ENCODE data around the gene NCSTN.
"Not testable (repeated sequence)": the region's sequence is repeated elsewhere in the genome, so short reads cannot be mapped to it uniquely, and the experiment has no call there.

The NCSTN gene

DNA sequence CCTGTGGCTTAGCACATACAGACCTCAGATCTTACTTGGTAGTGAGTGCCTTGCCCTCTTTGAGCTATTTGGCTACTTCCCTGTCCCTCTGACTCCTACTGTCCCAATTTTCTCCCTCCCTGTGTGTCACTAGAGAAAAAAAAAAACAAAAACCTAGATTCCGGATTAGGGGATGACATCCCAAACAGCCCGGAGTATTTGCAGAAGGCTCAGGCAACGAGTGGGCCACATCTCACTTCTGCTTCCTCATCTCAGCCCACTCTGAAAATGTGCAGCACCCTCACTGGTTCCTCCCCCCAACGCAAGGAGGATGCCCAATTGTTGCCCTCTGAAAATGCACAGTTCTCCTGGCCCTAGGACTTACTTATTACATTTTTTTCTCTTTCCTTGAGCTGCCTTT lies 28.6 kb downstream of the NCSTN start:
- DNase-seq (ENCODE audit: low spot score) = no peak

DNA sequence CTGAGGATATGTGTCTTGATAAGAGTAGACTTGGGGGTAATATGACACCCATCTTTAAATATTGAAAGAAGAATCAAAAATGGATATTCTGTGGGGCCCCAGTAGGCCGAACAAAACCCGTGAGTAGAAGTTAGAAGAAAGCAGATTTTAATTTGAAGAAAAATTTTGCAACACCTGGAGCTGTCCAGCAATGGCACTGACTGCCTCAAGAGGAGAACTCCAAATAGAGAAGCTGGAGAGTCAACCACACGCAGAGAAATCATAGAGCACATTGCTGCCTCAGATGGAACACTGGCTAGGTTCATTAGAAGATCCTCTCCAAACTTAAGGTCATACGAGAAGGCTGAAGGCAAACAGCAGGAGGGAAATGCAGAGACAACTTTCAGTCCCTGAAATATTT lies 30.5 kb downstream of the NCSTN start:
- DNase-seq (ENCODE audit: low spot score) = no peak

DNA sequence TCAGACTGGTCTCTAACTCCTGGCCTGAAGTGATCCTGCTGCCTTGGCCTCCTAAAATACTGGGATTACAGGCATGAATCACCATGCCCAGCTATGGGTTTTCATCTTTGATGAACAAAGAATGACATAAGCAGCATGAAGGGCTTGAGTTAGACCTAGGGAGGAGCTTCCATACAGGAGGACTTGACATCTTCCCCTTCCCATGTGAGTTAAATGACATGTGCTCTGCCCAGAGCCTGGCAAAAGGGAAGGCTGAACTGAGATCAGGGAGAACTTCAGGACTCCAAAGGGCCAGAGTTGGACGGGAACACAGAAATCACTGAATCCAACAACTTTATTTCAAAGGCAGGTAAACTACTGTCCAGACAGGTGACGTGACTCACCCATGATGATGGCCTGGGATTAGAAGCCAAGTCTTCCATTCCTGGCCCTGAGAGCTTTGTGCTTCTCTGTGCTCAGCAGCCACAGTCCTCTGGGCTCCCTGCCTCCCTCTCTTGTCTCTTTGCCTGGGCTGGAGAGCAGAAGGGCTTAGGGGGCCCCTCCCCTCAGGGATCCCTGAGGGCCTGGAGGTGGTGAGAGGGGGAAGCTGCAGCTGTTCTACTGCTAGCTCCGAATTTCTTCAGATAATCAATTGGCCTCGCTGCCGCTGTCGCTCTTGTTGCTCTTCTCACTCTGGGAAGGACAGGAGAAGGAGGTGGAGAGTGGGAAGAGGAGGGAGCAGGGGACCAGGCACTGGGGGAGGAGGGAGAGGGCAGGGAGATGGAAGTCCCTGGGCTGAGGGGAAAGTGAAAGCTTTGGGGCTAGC lies 31.3 kb downstream of the NCSTN start:
- DNase-seq (ENCODE audit: low spot score) = no peak

DNA sequence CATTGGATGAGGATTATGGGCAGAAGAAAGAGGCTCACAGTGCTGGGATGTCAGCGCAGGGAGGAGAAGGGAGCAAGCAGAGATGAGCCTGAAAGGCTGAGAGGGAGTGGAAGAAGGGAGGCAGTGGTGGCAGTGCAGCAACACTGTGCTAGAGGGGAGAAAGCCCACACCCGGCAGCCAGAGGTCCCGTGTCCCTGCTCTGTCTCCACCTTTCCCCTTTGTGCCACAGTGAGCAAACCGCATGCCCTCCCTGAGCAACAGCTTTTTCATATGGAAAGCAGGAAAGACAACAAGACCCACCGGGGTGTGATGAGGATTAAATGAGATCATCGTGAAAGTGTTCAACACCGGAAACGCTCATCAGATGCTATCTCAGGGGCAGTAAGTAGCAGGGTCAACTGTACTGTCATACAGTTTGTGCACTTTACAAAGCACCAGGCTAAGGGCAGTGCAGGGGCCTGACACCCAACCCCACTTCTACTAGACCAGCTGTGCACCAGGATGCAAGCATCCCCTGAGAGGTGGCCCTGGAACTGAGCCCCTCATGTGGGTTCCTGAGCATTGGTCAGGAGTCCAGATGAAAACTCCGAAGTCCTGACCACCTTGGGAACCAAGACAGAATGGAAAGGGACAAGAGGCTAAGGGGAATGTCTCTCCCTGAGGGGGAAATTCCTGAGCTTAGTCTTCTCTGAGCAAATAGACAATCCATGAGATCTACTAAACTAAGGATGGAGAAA lies 32.8 kb downstream of the NCSTN start:
- no peak for DNase-seq (ENCODE audit: low spot score)

DNA sequence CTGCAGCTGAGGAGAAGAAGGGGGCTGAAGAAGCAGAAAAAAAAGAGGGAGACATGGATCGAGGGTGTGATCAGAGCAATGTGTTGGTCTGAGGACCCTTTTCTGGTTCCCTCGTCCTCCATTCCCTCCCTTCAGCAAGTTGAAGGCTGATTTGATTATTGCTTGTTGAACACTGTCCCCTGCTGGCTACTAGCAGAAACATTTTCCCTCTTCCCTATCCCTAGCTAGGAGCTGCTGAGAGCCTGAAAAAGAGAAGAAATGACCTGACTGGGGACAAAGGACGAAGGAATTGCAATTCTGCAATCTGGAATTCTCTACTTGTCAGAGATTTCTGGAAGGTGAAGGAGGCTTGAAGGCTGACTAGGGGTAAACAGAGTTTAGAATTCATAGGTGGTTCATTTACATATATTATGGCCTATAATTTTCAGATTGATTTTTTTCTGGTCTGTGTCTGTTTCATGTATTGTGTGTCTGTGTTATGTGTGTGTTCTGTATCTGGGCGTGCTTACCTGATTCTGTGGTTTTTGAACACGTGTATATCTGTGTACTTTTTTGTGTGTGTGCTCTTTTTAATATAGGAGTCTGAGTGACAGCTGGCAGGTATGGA lies 33.4 kb downstream of the NCSTN start:
- peak; percentile 67 for DNase-seq (ENCODE audit: low spot score)

DNA sequence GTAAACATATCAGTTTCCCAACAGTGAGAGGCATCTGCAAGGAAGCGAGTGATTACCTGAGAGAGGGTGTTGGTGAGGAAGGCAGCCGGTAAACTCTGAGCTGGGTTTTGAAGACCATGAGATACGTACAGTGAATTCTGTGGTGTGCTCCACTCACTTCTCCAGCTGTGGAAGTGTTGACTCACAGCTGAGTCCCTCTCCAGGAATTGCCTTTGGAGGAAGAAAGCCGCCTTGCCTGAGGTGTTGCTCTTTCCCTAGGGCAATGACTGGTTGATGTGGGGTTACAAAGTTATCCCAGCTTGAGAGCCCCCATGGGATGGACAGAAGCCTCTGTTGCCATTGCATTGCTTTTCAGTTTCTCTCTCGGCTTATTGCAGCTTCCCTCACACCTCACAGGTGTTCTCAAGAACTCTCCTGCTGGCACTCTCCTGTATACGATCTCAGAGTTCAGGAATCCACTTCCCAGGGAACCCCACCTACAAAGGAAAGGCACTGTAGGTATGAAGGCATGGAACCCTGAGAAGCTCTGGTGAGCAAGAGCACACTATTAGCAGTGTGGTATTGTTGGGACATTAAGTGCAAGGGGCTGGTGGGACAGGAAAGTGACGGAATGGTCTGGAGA lies 34.5 kb downstream of the NCSTN start:
- no peak for DNase-seq (ENCODE audit: low spot score)

DNA sequence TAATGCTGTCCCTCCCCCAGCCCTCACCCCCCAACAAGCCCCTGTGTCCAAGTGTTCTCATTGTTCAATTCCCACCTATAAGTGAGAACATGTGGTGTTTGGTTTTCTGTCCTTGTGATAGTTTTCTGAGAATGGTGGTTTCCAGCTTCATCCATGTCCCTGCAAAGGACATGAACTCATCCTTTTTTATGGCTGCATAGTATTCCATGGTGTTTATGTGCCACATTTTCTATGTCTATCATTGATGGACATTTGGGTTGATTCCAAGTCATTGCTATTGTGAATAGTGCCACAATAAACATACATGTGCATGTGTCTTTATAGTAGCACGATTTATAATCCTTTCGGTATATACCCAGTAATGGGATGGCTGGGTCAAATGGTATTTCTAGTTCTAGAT lies 41.6 kb downstream of the NCSTN start:
- not testable (repeated sequence) for DNase-seq (ENCODE audit: low spot score)

DNA sequence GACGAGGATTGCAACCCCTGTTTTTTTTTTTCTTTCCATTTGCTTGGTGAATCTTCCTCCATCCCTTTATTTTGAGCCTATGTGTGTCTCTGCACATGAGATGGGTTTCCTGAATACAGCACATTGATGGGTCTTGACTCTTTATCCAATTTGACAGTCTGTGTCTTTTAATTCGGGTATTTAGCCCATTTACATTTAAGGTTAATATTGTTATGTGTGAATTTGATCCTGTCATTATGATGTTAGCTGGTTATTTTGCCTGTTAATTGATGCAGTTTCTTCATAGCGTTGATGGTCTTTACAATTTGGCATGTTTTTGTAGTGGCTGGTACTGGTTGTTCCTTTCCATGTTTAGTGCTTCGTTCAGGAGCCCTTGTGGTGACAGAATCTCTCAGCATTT lies 45.2 kb downstream of the NCSTN start:
- DNase-seq (ENCODE audit: low spot score) = not testable (repeated sequence)

DNA sequence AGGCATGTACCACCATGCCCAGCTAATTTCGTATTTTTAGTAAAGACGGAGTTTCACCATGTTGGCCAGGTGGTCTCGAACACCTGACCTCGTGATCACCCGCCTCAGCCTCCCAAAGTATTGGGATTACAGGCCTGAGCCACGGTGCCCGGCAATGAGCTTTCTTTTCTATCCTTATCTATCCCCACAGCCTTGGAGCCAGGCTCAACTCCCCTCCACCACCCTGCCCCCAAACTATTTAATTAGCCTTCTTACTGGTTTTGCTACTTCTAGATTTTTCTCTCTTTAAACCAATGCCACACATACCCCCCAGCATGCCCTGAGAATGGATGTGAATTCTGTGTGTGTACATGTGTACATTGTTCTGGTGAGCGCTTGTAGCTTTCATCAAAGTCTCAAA lies 51.5 kb downstream of the NCSTN start:
- no peak for DNase-seq (ENCODE audit: low spot score)

DNA sequence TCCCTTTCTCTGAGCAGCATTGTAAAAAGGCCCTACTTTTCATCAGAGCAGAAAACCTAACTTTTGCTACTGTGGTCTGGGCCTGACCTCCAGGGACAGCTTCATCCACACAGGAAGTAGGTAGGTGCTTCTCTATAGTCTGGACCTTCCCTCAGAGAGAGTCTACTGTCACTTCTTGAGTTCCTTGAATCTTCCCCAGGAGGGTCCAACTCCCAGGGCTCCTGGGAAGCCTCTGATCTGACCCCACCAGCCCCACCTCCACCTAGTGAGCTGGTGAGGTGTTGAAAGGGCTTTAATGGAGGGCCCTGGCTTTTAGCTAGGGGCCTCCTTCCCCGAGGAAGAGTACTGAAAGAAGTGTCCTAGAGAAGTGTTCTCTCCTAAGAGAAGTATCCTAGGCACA lies 54.5 kb downstream of the NCSTN start:
- no peak for DNase-seq (ENCODE audit: low spot score)

DNA sequence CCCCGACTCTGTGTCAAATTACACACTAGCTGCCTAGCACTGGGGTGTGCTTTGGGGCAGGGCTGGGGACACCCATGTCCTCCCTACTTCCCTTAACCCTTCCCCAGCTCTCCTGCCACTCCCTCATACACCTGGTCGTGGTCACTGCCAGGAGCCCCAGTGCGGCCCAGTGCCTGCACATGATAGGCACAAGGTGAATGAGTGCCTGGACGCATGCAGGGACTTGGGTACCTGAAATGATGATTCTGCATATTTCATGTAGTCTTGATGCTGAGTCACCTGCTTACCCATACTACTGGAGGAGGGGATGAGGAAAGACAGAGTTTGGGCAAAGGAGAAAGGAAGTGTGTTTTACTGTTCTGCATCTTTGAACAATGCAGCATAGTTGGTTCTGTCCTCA lies 55.6 kb downstream of the NCSTN start:
- no peak for DNase-seq (ENCODE audit: low spot score)

DNA sequence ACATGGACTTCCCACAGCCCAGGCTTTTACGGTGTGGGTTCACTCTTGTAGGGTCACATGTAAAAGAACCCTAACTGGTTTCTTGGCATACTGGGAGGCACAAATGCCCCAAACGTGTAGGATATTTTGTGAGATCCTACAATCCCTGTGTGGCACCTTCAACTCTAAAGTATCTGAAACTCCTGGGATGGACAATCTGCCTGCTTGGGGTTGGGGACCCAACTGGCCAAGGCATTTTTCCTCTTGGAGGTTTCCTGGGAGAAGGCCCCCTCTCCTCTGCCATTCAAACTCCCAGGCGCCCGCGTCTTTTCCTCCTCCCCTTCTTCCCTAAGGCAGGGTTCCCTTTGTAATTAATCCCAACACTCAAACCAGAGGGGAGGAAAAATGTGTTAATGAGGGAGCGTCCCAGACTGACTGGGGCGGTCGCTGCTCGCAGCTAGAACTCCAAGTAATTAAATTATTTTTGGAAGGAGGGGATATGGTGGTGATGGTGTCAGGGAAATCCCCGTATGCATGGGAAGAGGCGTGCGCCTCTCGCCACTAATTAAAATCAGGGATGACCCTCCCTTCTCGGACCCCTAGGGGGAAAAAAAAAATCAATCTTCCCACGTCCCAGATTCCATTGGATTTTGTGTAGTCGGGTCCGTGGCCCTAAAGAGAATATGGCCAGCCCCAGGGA lies 56.5 kb downstream of the NCSTN start:
- no peak for DNase-seq (ENCODE audit: low spot score)

DNA sequence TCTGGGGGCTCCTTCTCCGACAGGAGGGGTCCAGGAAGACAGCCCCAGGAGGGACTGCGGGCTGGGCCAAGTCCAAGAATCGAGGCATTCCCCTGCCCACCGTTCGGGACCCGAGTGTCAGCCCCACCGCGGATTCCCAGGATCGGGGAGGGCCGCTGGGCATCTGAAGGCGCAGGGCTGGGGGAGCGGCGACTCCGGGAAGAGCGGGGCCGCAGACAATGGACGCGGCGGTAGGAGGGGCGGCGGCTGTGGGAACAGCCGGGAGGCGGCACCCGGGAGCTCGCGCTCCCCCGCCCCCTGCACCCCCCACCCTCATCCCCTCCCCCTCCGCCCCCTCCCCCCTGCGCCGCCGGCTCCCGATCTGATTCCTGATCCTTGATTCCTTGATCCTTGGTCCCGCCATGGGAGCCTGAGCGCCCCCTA lies 57.1 kb downstream of the NCSTN start, which contains the start of gene VANGL2:
Gene VANGL2, plus strand, starts transcription at position 342 of the 423 bp plus-strand sequence. CDS start 15,274 bp downstream, outside the sequence.
- no peak for DNase-seq (ENCODE audit: low spot score)

DNA sequence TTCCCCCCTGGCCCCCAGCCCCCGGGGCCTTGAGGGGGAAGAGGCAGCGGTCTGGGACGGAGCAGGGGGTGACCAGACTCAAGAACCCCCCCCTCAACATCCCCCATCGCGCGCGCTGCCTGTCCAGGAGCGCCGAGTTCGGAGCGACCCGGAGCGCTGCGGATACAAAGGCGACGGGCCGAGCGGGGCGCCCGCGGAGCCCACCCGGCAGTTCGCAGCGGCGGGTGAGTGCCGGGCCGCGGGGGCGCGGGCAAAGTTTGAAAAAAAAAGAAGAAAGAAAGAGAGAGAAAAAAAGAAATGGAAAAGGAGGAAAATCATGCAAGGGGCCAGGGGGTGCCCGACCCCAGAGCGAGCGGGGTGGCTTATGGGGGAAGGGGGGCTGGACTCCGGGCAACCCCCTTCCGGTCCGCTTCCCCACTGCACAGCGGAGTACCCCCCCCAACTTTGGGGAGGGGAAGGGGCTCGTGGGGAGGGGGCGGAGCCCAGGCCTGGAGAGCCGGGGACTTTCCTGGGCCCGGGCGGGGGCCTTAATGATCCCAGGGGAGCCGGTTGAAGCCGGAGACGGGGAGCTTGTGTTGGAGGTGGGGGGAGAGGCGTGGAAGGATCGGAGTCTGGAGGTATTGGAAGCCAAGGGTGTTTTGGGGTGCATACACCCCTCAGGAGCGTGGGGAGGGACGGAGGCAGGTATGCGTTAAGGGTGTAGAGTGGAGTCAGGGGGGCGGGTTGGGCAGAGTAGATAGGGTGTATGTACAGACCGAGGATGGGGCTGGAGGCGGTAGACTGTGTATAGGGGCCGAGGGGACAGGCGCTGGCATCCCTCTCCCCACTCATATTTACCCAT lies 57.7 kb downstream of the NCSTN start:
- DNase-seq (ENCODE audit: low spot score) = no peak

DNA sequence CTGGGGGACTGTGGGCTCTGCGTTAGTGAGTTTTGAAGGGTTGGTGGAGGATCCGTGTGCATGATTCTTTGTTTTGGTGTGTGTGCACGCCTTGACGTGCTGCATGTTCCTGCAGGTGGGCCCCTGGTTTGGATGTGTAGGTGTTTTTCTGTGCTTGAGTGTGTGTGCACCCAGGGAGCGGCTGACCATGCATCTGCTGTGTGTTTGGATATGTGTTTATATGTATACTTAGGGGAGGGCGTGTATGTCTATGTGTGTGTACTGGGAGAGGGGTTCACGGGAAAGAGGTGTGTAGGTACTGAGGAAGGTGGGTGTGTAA lies 58.3 kb downstream of the NCSTN start:
- DNase-seq (ENCODE audit: low spot score) = no peak

DNA sequence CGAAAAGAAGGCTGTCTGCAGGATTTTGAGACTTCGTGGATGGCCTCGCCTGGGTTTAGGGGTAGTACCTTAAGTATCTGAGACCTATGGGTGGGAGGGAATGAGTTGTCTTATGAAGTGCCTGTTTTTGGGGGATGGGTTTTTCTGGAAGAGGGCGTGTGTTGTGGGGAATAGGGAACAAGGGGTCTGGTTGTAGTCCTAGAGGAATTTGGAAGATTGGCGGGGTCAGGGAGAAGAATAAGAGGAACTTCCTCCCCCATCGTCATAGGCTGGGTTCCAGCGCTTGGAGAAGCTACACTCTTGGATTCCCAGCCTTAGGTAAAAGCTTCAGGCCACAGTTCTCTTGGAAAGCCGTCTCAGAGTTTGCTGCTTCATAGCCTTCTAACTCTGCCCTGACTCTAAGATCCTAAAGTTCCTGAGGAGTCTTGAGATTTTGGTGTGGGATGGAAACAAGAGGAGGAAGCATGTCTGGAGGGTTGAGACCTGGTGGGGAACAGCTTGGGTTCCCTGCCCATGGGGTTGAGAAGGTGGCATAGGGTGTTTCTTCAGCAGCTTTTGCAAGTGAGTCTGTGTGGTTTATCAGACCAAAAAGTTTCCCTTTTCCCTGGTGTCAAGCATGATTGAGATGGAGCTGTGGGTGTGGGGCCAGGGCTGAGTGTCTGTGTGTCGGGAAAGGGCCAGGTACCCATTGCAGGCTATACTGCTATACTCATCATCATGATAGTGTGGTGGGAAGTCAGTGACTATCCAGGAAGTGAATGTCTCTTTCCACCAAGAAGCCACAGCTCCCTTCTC lies 59.0 kb downstream of the NCSTN start:
- no peak for DNase-seq (ENCODE audit: low spot score)

DNA sequence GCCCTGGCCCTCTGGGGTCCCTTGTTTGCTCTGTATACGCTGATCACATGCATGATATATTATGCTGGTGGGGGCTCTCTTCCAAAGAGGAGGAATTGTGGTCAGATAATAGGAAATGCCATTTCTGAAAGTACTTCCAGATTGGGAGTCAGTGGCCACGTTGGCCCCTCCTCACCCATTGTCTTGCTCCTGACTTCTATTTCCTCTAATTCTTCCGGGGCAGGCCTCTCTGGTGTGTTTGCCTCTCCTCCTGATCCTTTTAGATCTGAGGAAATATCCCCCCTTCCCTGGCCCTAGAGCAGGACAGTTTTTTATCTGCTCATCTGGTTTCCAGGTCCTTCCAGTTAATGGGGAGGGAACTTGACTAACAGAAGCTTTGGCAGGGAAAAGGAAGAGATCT lies 60.1 kb downstream of the NCSTN start:
- DNase-seq (ENCODE audit: low spot score) = no peak

DNA sequence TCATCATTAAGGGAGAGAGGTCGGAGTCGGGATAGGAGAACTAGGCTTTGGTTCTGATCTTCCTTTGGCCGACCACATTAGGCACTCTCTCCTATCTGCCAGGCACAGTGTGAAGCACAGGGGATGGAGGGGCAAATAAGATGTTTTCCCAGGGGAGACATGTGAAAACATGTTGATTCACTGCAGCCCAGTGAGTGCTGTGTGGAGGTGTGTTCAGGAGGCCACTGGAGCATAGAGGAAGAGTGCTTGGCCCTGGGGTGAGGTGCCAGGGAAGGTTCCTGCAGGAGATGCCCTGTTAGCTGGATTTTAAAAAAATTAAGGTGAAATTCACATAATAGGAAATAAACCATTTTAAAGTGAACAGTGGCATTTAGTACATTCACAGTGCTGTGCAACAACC lies 60.9 kb downstream of the NCSTN start:
- no peak for DNase-seq (ENCODE audit: low spot score)

DNA sequence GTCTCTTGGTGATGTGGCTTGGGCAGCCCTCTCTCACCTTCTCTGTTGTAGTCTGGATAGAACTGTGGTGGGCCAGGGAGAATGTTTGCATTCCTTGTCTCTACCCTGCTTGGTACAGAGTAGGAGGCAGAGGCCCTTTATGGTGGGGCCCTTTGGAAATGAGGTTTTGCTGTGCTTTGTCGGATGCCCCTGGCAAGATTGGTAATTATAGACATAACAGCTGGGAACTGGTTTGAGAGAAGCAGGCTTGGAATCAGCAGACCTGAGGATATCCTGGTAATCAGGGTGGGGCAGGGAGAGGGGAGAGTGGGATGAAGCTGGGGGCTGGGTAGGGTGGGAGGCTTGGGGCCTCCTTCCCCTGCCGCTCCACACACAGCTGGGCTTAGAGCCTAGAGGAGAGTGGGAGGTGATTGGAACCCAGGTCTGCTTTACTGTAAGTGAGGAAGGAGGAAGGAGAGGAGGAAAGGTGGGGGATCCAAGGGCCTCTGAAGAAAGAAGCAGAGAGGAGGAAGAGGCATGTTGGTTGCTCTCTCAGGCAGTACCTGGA lies 62.2 kb downstream of the NCSTN start:
- DNase-seq (ENCODE audit: low spot score) = no peak

Data from hematopoietic multipotent progenitor cell treated with erythropoietin and hydrocortisone succinate and interleukin-3 and kit ligand, for 17 days (in vitro differentiated cells).